Stimulated activated CD4-positive, alpha-beta T cell treated with anti-CD3 and anti-CD28 coated beads, Interleukin-15, amount 100 ng/mL, for 24 hours (primary cell): ENCODE data around the gene NOPCHAP1.
"Not testable (repeated sequence)": the region's sequence is repeated elsewhere in the genome, so short reads cannot be mapped to it uniquely, and the experiment has no call there.

Experiments used
- DNase-seq: peaks from one replicate; pipeline ENCODE4 v3.0.0-alpha.2; 2020

NOPCHAP1 gene

DNA sequence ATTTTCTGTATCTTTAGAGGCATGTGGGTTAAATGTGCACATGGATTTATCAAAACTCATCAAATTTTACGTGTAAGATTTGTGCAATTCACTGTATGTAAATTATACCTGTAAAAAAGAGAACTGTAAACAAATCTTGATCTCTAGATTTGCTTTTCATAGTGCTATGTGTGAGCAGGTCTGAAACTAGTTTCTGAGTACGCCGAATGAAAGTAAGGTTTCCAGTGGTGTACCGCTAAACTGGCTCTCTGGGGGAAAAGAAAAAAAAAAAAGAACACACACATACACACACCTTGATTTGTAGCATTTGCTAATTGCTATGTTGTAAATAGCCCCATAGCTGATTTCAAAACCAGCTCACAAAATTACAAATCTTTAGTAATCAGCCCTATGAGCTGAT lies 19.4 kb upstream of the NOPCHAP1 start:
- no peak for DNase-seq

DNA sequence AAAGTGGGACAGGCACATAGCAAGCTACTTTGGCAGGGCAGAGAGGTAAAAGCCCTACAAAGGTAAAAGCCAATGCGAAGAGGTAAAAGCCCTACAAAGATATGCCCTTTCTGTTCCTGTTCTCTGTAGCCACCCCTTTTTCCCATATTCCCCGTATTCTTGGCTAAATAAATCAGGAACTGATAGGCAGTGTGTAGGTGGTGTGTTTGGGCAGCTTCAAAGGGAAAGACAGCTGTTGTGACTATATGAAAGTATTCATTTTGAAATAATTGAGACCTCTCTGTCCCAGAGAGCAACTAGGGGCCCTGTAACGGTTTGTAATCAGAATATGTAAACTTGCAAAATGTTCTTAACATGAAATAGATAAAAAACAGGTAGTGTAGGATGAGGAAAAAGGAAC lies 16.8 kb upstream of the NOPCHAP1 start:
- DNase-seq, result no peak

DNA sequence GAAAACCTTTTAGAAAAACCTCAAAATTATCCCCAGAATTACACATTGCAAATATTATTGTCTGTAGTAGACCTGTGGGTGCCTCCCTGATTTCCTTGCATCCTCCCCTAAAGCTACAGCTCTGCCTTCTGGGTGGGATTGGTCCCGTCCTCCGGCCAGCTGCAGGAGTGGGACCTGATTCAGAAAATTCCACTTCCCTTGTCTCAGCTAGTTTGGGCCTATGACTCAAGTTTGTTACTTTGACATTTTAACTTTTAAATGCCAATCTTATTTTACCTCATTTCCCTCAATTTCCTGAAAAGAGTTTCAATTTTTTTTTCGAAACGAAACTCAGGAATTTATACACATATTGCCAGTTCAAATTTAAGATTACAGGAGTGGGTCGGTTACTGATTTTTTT lies 14.8 kb upstream of the NOPCHAP1 start:
- DNase-seq, result no peak

DNA sequence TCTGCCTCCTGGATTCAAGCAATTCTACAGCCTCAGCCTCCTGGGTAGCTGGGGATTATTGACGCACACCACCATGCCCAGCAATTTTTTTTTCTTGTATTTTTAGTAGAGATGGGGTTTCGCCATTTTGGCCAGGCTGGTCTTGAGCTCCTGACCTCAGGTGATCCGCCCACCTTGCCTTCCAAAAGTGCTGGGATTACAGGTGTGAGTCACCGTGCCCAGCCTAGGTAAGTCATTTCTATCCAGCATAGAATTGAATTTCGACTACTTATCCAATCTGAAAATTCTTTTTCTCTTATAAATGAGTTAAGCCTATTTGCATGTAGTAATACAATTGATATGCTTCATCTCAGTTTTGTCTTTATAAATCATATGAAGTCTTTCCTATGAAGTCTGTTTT lies 12.9 kb upstream of the NOPCHAP1 start:
- DNase-seq, result no peak

DNA sequence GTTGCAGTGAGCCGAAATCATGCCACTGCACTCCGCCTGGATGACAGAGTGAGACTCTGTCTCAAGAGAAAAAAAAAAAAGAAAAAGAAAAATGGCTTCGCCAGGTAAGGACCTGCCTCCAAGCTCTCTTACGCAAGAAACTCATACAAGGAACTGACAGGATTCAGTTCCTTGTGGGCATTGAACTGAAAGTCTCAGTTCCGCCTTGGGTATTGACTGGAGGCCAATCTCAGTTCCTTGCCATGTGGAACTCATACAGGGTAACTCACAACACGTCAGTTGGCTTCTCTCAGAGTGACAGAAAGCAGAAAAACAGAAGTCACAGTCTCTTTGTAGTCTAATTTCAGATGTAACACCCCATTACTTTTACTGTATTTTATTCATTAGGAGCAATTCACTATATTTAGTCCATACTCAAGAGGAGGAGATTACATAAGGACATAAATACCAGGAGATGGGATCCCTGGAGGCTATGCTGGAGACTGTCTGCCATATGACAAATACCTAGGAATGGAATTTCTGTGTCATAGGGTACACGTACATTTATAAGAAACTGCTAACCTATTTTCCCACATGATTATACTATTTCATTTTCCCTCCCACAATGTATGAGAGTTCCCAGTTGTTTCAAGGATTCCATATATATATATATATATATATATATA lies 11.4 kb upstream of the NOPCHAP1 start:
- DNase-seq, result no peak

DNA sequence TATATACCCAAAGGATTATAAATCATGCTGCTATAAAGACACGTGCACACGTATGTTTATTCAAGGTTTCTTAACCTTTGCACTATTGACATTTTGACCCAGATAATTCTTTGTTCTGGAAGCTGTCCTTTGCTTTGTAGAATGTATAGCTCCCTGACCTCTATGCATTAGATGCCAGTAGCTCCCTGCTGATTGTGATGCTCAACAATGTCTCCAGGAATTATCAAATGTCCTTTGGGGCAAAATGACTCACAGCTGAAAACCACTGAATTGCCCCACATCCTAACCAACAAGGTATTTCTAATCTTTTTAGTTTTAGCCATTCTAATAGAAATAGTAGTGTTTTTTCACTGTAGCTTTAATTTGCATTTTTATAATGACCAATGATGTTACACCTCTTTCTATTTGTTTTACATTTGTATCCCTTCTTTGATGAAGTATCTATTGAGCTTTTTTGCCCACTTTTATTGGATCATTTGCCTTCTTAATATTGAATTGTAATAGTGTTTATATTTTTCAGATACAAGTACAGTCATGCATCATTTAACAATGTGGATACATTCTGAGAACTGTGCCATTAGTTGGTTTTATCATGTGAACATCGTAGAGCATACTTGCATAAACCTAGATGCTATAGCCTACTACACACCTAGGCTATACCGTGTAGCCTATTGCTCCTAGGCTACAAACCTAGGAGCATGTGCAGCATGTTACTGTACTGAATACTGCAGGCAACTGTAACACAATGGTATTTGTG lies 10.4 kb upstream of the NOPCHAP1 start:
- DNase-seq, result no peak

DNA sequence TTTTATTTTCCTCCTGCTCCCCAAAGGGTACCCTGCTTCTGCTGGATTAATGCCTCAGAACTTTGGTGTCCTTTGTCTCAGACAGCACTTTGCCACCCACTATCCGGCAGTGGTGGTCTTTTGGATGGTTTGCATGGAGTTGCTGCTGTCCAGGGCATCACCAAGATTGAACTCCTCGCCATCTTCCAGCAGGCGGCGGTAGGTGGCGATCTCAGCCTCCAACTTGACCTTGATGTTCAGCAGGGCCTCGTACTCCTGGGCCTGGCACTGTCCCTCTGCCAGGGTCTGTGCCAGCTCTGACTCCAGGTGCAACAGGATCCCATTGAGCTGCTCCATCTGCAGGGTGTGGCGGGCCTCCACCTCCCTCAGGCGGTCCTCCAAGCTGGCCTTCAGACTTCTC lies 9.4 kb upstream of the NOPCHAP1 start:
- DNase-seq, result no peak

DNA sequence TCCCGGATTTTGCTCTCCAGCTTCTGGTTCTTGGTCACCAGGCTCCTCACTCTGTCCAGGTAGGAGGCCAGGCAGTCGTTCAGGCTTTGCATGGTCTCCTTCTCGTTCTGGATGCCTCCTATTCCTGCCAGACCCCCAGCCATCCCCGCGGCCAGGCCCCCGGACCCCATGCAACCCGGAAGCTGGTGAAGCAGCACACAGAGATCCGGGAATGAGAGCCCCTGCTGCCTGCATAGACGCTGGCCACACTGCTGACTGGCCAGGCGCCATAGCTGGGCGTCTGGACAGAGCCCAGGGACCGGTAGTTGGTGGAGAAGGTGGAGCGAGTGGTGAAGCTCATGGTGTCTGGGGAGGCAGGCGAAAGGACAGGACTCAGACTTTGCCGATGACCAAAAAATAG lies 8.4 kb upstream of the NOPCHAP1 start:
- not testable (repeated sequence) for DNase-seq

DNA sequence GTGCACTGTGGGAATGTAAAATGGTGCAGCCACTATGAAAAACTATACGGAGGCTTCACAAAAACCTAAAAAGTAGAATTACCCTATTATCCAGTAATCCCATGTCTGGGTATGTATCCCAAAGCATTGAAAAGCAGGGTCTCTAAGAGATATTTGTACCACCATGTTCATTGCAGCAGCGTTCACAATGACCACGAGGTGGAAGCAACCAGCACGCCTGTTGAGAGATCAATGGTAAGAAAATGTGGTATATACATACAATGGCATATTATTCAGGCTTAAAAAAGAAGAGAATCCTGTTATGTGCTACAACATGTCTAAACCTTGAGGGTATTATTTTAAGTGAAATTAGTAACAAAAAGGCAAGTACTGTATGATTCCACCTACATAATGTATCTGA lies 910 bp upstream of the NOPCHAP1 start:
- DNase-seq, result no peak

DNA sequence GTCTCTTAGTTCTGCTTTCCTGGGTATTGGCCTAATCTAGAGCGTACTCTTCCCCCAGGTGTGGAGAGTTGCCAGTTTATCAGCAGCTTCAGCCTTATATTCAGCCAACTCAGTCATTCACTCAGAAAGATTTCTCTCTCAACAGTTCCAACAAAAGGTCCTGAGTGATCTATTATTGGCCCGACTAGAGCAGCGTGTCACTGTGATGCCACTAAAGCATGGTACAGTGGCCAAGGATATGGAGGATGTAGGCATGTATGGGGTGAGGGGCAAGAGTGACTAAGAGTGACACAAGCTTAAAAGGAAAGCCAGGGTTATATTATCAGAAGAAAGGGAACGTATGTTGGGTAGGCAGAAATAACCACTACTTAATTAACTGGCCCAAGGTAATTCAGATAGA lies 4.8 kb downstream of the NOPCHAP1 start:
- DNase-seq, result no peak

DNA sequence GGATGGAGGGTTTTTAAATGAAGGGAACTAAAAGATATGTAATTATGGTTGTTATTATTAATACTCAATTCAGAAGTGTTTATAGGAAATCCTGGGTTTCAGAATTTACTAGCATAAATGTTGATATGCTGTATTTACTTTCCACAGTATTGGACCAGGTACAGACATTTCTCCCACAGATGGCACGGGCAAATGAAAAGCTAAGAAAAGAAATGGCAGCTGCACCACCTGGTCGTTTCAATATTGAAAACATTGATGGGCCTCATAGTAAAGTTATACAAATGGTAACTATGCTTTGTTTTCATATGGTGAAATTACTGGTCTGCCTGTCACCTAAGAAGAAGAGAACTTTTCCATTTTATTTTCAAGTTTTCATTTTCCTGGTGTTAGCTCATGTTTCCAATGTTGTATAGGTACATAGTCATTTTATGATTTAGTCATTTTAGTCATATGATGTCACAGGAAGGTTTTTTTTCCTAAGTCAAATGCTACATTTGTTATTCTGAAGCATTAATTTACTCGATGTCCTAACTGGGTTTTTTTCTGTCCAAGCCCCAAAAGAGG lies 5.5 kb downstream of the NOPCHAP1 start:
- no peak for DNase-seq

DNA sequence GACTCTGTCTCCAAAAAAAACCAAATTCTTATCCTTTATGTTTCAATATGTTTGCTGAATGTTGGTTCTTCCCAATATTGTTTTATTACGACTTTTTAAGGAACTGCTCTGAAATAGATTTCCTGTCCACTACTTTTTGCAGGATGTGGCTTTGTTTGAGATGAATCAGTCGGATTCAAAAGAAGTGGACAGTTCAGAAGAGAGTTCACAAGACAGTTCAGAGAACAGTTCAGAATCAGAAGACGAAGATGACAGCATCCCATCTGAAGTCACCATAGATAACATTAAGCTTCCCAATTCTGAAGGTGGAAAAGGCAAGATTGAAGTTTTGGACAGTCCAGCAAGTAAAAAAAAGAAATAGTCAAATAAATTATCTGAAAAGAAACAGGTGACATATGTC lies 8.2 kb downstream of the NOPCHAP1 start:
- no peak for DNase-seq

DNA sequence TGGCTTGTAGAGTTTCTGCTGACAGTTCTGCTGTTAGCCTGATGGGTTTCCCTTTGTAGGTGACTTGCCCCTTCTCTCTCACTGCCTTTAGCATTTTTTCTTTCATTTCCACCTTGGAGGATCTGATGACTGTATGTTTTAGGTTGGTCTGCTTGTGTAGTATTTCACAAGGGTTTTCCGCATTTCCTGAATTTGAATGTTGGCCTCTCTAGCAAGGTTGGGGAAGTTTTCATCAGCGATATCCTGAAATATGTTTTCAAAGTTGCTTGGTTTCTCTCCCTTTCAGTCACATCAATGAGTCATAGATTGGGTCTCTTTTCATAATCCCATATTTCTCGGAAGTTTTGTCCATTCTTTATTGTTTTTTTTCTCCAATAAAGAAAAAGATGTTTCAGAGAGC lies 11.4 kb downstream of the NOPCHAP1 start:
- DNase-seq, result no peak

DNA sequence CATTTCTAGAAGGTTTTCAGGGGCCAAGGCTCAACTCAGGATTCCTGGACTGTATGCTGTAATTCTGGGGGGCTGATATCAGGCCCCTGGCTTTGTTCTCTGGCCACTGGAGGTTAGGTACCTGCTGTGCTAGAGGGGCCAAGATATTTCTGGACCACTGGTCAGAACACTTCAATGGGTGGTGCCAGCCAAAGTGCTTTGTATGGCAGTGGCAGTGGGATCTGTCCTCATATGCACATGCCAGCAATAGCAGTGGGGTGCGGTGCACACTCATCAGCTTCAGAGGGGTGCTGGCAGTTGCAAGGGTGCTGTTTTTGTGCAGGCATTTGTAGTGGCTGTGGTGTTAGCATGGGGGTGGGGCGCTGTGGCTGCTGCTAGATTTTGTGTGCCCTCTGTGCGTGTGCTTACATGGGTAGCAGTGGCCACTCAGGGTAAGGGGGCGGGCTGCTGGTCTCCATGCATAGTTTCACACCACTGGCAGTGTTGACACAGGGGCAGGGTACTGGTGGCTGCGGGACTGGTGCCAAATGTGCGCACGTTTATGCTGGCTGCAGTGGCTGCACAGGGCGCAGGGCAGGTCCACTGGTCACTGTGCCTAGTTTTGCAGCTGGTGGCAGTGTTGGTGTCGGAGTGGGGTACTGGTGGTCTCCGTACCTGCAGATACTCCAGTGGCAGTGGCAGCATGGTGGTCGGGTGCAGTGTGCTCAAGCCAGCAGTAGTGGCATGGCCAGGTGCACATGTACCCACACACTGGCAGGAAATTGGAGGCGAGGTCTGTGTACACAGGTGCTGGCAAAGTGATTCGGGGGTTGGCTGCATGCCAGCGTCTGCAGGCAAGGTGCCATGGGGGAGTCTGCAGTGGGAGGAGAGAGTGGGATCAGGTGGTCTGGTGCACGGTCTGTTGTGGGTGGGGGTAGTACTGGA lies 12.6 kb downstream of the NOPCHAP1 start:
- DNase-seq, result no peak

DNA sequence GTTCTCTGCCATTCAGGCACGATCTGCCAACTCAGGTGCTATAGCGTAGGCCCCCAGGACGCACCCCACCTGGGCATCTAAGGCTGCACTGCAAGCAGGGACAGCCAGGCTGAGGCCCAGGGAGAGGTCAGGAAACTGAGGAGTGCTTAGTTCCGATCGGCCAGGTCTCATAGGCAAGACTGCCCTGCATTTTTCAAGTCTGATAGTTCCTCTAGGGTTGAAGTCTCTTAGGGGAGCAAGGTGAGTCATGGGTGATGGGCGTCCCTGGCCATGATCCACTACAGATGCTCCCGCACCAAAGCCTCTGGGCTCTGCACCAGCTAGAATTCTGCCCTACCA lies 13.2 kb downstream of the NOPCHAP1 start:
- DNase-seq, result no peak

DNA sequence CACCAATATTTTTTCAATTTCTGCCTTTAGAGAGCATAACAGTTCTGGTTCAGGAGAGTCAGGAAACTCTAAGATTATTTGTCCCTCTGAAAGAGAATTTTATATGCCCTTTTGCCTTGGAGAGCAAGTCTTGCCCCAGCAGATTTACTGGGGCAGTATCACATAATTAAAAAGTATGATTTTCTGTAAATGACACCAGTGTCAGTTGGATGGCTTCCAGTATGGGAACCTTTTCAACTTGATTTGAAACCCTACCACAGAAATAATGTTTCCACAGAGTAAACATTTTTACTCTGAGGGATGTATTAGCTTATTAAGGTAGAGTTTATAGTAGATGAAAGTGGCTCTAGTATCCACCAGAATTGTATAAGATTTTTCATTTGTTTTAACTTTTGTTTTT lies 15.4 kb downstream of the NOPCHAP1 start:
- DNase-seq, result no peak

DNA sequence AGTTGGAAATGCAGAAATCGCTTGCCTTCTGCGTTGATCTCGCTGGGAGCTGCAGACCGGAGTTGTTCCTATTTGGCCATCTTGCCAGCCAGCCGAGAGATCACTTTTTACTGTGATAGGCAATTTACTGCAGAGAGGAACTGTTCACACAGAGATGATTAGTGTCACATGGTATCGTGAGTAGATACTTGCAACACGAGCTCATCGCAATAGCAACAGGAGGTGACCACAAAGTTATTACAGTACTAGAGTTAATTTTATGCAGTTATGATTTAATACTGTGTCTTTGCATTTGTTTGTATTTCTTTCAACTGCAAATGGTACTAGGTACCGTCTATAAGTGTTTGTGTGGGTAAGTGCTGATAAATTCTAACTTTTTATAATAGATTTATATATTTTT lies 27.8 kb downstream of the NOPCHAP1 start:
- no peak for DNase-seq

DNA sequence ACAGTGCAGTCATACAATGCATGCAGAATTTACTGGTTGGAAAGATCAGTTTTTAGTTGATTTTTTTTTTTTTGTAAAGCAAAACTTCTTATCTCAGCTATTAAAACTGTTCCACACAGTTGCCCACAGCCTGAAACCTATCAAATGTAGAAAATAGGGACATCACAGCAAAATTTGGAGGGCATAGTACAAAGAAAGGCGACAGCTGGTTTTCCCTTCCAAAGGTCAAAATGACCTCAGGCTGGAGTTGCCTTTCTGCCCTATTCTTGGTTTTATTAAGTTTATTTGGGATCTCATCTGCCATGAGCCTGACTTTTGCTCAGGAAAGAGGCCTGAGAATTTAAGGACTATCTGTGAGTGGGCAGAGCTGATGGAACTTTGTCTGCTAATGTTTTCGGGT lies 28.5 kb downstream of the NOPCHAP1 start:
- no peak for DNase-seq

DNA sequence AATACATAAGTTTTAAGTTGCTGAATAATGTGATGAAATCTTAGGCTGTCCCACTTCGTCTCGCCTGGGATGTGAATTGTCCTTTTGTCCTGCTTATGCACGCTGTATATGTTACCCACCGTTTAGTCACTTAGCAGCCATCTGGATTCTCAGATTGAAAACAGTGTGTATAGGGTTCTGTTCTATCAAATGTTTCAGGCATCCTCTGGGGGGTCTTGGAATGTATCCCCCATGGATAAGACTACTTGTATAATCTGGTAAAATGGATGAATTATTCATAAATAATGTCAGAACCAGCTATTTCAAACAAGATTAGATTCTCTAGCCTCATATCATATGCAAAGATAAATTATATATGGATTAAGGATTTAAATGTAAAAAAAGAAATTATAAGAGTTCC lies 29.4 kb downstream of the NOPCHAP1 start:
- DNase-seq, result no peak

DNA sequence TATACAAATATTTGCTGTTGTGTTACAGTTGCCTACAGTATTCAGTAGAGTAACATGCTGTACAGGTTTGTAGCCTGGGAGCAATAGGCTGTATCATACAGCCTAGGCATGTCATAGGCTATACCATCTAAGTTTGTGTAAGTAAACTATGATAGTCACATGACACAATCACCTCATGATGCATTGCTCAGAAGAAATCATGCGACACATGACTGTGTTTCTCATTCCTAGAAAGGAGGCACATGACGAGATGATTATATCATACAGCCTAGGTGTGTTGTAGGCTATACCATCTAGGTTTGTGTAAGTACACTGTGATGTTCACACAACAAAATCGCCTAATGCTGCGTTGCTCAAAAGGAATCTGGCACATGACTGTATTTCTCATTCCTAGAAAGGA lies 31.9 kb downstream of the NOPCHAP1 start:
- DNase-seq, result no peak

DNA sequence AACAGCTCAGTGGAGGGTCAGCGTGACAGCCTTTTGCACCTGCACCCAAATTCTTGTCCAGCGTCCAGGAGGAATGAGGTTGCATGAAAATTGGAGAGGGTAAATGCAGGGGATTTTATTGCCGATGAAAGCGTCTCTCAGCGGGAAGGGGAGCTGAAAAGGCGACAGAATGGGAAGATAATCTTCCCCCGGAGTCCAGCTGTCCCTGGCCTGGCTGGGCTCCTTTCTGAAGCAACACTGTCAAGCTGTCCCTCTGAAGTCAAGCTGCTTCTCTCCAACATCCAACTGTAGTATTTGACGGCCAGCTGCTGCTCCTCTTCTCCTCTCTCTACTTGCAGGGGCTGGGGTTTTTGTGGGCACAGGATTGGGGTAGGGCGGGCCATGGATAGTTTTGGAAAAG lies 32.7 kb downstream of the NOPCHAP1 start:
- DNase-seq, result no peak

DNA sequence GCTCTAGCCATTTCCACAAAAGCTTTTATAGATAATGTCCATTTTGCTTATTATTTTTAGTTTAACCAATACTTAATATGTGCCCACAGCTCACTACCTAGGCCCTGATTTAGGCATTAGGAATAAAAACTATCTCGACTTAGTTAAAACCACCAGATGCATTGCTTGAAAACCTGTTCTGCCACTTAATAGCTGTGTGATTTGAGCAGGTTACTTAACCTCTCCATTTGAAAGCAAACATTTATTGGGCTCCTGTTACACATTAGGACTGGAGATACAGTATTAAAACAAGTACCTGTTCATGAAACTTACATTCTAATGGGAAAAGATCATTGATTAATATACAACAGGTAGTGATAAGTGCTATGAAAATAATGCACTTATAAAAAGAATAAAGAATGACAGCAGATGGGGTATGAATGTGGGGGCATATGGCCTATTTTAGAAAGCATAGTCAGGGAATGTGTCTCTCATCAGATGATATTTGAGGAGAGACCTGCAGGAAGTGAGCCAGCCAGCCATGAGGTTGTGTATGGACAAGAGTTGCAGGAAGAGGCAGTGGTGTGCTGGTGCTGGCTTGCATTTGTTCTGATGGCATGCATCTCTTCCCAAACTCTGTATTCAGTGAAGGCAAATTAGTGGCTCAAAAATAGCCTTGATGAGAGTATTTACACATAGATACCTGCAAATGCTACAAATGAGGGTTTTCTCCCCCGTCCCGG lies 34.3 kb downstream of the NOPCHAP1 start:
- no peak for DNase-seq

DNA sequence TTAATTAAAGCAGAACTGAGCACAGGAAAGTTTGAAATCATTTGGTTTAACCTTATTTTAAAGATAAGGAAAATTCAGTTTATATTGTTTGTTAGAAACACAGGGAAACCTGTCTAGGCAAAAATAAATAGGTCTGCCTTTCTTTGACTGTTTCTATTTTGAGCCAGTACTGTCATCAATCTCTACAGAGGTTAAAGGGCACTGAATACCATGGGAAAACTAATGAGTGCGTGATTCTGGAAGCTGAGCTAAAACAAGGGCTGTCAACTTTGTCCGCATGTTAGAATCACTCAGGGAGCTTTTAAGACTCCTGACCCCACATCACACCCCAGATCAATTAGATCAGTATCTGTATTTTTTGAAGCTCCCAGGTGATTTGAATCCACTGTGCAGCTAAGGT lies 38.8 kb downstream of the NOPCHAP1 start:
- DNase-seq, result no peak
